ENCODE measurements around the gene LMX1B.
"Not testable (repeated sequence)": the region's sequence is repeated elsewhere in the genome, so short reads cannot be mapped to it uniquely, and the experiment has no call there.

Gene LMX1B

DNA sequence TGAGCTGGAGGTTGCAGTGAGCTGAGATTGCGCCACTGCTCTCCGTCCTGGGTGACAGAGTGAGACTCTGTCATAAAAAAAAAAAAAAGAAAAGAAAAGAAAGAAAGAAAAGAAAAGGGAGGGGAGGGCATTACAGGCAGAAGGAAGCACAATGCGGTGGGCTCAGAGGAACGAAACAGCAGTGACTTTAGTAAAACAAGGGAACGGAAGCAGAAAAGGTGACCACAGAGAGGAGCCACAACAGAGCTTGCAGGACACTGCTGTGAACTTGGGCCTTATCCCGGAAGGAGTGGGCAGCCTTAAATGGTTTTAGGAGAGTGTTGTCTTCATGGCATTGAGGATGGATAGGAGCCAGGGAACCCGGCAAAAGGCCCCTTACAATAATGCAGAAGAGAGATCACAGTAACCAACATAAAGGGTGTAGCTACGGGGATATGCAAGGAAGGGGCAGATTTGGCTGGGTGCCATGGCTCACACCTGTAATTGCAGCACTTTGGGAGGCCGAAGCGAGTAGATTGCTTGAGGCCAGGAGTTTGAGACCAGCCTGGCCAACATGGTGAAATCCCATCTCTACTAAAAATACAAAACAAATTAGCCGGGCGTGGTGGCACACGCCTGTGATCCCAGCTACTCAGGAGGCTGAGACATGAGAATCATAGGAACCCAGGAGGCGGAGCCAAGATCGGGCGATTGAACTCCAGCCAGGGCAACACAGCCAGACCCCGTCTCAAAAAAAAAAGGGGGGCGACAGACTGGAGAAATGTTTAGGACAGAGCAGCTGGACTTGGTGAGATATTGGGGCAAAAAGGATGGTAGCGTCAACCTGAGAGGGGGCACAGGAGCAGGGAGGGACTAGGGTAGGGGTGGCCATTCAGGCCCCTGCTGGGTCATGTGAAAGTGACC lies 107.2 kb downstream of the LMX1B start:
- Histone ChIP-seq H3K27me3 (ENCODE audit: insufficient read depth, low read length) (peaks cover 44% of the 10 kb centered on the region), H2AFZ (ENCODE audit: low read length, unreplicated experiment) (no peak overlapping the region), H3K36me3 (ENCODE audit: insufficient read depth, low read length) (no peaks in the 10 kb centered on the region), H3K4me1 (ENCODE audit: control insufficient read depth, insufficient read depth, low read length, unreplicated experiment) (peaks cover 5% of the 10 kb centered on the region), H3K79me2 (ENCODE audit: control insufficient read depth, insufficient read depth, low read length, unreplicated experiment) (no peaks in the 10 kb centered on the region), H3K27ac (ENCODE audit: low read depth, low read length) (no peak overlapping the region), H3K4me3 (ENCODE audit: low read depth, low read length) (no peak overlapping the region)

DNA sequence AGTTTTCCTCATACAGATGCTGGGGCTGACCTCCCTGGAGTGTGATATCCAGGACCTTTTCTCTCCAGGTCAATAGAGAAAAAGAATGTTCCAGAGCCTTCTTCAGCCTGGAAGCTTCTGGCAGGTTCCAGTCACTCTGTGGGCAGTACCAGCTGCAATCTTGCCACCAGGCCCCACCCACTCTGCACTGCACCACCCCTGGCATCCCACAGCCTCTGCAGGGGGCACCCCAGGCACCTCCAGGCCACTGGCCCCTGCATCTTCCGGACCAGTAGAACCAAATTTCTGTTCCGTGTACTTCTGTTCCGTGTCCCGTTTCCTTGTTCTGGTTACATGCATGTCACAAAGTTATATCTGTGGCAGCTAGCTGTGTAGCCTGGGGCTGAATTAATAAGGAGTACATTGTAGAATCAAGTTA lies 107.8 kb downstream of the LMX1B start:
- no peaks in the 10 kb centered on the region for H3K36me3 ChIP-seq (ENCODE audit: insufficient read depth, low read length)
- no peaks in the 10 kb centered on the region for H3K79me2 ChIP-seq (ENCODE audit: control insufficient read depth, insufficient read depth, low read length, unreplicated experiment)
- no peak overlapping the region for H3K4me3 ChIP-seq (ENCODE audit: low read depth, low read length)
- H3K27me3 ChIP-seq (ENCODE audit: insufficient read depth, low read length), result peaks cover 41% of the 10 kb centered on the region
- H3K27ac ChIP-seq (ENCODE audit: low read depth, low read length), result no peak overlapping the region
- H3K4me1 ChIP-seq (ENCODE audit: control insufficient read depth, insufficient read depth, low read length, unreplicated experiment), result peaks cover 5% of the 10 kb centered on the region
- H2AFZ ChIP-seq (ENCODE audit: low read length, unreplicated experiment), result no peak overlapping the region

DNA sequence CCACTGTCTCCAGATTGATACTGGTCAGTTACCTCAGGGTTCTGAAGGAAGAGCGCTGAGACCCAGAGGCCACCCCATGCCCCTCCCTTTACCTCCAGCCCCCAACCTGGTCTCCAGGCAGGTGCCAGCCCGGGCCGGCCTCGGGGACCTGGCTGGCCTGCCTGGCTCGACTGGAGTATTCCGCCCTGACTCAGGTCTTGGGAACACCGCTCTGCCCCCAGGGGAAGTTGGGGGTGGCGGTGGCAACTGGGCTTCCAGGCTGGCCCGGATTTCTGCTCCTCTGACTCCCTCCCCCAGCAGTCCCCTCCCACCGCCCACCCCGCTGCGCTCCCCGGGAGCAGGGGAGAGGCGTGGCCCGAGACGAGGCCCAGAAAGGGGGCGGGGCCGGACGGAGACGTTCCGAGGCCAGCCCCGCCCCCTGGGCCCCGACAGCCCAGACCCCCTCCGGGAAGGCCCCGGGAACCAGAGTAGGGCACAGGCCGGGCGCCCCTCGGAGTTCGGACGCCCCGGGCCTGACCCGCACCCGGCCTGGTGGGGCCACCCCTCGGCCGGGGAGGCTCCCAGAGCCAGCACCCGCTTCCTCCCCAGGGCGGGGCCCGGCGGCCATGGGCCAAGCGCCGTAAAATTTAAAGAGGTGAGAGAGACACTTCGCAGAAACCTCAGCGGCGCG lies 108.7 kb downstream of the LMX1B start:
- no peaks in the 10 kb centered on the region for H3K79me2 ChIP-seq (ENCODE audit: control insufficient read depth, insufficient read depth, low read length, unreplicated experiment)
- peaks cover 41% of the 10 kb centered on the region for H3K27me3 ChIP-seq (ENCODE audit: insufficient read depth, low read length)
- H3K27ac ChIP-seq (ENCODE audit: low read depth, low read length), result no peak overlapping the region
- H3K36me3 ChIP-seq (ENCODE audit: insufficient read depth, low read length), result no peaks in the 10 kb centered on the region
- H2AFZ ChIP-seq (ENCODE audit: low read length, unreplicated experiment), result peak overlapping the region; percentile 92
- peaks cover 5% of the 10 kb centered on the region for H3K4me1 ChIP-seq (ENCODE audit: control insufficient read depth, insufficient read depth, low read length, unreplicated experiment)
- H3K4me3 ChIP-seq (ENCODE audit: low read depth, low read length), result peak overlapping the region; percentile 74

DNA sequence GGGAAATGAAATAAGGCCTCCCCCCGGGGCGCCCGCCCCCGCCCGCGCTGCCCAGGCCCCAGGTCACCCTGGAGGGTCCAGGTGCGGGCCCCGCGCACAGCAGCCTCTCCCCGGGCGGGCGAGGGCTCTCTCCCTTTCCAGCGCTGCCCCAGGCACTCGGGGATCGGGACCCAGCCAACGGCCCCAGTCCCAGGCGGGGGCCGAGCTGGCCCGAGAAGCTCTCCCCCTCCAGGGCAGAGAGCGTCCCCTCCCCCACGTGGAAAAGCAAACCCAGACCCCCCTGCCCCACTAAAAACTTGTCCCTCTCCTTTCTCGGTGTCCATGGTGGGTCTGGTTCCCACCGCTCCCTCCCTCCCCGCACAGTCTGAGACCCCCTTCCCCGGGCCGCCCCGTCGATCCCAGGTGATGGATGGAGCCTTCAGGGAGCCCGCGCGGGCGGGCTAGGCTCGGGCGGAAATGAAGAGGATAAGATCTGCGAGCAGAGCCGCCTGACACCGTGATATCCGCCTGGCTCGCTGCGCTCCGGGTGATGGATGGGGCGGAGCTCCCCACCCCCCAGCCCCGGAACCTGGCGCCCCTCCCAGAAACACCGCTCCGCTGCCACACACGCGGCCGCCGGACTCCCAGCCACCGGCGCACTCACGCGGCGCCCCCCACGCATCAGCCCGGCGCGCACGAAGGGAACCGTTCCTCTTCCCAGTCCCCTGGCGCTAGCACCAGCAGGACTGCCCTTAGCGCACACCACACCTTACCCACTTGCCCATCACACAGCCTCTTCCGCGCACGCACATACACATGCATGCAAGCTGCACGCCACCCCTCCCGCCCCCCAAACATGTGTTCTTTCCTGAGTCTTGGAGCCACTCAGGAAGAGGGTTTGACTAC lies 109.4 kb downstream of the LMX1B start:
- Histone ChIP-seq H3K27ac (ENCODE audit: low read depth, low read length) (no peak overlapping the region), H3K27me3 (ENCODE audit: insufficient read depth, low read length) (peaks cover 35% of the 10 kb centered on the region), H2AFZ (ENCODE audit: low read length, unreplicated experiment) (peak overlapping the region; percentile 92)

DNA sequence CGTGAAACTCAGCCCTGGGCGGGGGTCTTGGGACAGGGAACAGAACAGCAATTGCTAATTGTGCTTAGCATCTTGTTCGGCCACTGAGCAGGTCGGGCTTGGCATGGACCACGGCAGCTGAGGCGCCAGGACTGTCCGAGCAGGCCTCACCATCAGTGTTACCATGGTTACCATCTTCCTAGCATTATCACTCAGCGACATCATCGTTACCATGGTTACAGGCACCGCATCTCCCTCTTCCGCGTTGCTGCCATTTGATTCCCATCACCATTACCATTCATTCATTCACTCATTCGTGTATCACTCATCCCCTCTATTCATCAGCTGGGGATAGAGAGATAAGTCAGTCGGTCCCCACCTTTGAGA lies 110.1 kb downstream of the LMX1B start:
- no peaks in the 10 kb centered on the region for H3K36me3 ChIP-seq (ENCODE audit: insufficient read depth, low read length)
- H2AFZ ChIP-seq (ENCODE audit: low read length, unreplicated experiment), result no peak overlapping the region
- H3K4me3 ChIP-seq (ENCODE audit: low read depth, low read length), result peak overlapping the region; percentile 74; the same call in 1 of the 2 replicates
- H3K79me2 ChIP-seq (ENCODE audit: control insufficient read depth, insufficient read depth, low read length, unreplicated experiment), result no peaks in the 10 kb centered on the region
- no peak overlapping the region for H3K27ac ChIP-seq (ENCODE audit: low read depth, low read length)
- H3K4me1 ChIP-seq (ENCODE audit: control insufficient read depth, insufficient read depth, low read length, unreplicated experiment), result peaks cover 5% of the 10 kb centered on the region
- H3K27me3 ChIP-seq (ENCODE audit: insufficient read depth, low read length), result peaks cover 31% of the 10 kb centered on the region

More for the DNA sequence above, 109.4 kb downstream of the LMX1B start:
- no peaks in the 10 kb centered on the region for H3K79me2 ChIP-seq (ENCODE audit: control insufficient read depth, insufficient read depth, low read length, unreplicated experiment)
- no peaks in the 10 kb centered on the region for H3K36me3 ChIP-seq (ENCODE audit: insufficient read depth, low read length)
- peak overlapping the region; percentile 74 for H3K4me3 ChIP-seq (ENCODE audit: low read depth, low read length)
- H3K4me1 ChIP-seq (ENCODE audit: control insufficient read depth, insufficient read depth, low read length, unreplicated experiment), result peaks cover 5% of the 10 kb centered on the region

DNA sequence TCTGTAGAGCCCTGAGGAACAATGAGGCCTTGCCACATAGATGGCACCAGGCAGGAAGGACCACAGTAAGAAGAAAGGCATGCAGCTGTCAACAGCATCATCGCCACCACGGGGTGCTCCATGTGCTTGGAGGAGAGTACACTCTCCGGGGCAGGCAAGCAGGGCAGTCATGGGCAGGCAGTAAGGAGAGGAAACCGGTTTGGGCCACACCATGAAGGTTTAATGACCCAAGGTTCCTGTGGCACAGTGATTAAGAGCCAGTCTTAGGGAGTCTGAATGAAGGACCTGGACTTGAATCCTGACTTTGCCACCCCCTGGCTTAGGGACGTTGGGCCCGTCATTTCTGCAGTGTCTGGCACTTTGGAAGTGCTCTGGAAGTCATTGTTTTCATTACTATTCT lies 110.5 kb downstream of the LMX1B start:
- Histone ChIP-seq H3K4me3 (ENCODE audit: low read depth, low read length) (no peak overlapping the region), H2AFZ (ENCODE audit: low read length, unreplicated experiment) (no peak overlapping the region), H3K4me1 (ENCODE audit: control insufficient read depth, insufficient read depth, low read length, unreplicated experiment) (peaks cover 5% of the 10 kb centered on the region), H3K27me3 (ENCODE audit: insufficient read depth, low read length) (peaks cover 35% of the 10 kb centered on the region), H3K27ac (ENCODE audit: low read depth, low read length) (no peak overlapping the region), H3K79me2 (ENCODE audit: control insufficient read depth, insufficient read depth, low read length, unreplicated experiment) (no peaks in the 10 kb centered on the region), H3K36me3 (ENCODE audit: insufficient read depth, low read length) (no peaks in the 10 kb centered on the region)

DNA sequence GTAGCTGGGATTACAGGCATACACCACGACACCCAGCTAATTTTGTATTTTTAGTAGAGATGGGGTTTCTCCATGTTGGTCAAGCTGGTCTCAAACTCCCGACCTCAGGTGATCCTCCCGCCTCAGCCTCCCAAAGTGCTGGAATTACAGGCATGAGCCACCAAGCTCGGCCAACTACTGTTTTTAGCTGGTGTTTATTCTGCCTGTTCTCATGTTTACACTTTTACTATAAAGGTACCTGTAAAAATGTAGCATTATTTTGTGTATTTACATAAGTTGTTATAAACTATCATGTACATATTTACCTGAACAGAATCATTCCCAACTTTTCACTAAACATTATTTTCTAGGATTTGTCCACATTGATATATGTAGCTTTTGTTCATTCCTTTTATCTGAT lies 111.8 kb downstream of the LMX1B start:
- H3K27me3 ChIP-seq (ENCODE audit: insufficient read depth, low read length), result peaks cover 36% of the 10 kb centered on the region
- H2AFZ ChIP-seq (ENCODE audit: low read length, unreplicated experiment); H3K36me3 ChIP-seq (ENCODE audit: insufficient read depth, low read length); H3K4me3 ChIP-seq (ENCODE audit: low read depth, low read length); H3K79me2 ChIP-seq (ENCODE audit: control insufficient read depth, insufficient read depth, low read length, unreplicated experiment); H3K27ac ChIP-seq (ENCODE audit: low read depth, low read length); H3K4me1 ChIP-seq (ENCODE audit: control insufficient read depth, insufficient read depth, low read length, unreplicated experiment): not testable (repeated sequence)

DNA sequence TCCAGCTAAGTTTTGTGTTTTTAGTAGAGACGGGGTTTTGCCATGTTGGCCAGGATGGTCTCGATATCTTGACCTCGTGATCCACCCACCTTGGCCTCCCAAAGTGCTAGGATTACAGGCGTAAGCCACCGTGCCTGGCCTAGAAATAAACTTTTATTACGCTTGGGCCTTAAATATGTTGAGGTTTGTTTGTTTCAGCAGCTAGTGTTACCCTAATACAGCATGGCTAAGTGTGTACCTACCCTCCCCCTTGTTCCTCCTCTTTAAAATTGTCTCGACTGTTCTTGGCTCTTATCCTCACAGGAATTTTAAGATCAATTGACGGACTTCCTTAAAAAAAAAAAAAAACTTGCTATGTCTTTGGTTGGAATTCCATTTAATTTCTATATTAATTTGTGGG lies 114.5 kb downstream of the LMX1B start:
- H3K36me3 ChIP-seq (ENCODE audit: insufficient read depth, low read length), result not testable (repeated sequence)

DNA sequence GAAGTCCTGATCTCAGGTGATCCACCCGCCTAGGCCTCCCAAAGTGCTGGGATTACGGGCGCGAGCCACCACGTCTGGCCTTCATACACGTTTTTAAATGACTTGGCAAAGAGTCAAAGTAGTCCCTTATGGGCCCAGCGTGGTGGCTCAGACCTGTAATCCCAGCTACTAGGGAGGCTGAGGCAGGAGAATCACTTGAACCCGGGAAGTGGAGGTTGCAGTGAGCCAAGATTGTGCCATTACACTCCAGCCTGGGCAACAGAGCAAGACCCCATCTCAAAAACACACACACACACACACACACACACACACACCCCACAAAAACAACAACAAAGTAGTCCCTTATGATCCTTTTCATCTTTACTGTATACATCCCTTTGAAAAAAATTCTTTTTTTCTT lies 116.9 kb downstream of the LMX1B start:
- H3K27me3 ChIP-seq (ENCODE audit: insufficient read depth, low read length), result peaks cover 39% of the 10 kb centered on the region
- H3K4me1 ChIP-seq (ENCODE audit: control insufficient read depth, insufficient read depth, low read length, unreplicated experiment); H3K79me2 ChIP-seq (ENCODE audit: control insufficient read depth, insufficient read depth, low read length, unreplicated experiment); H3K4me3 ChIP-seq (ENCODE audit: low read depth, low read length); H2AFZ ChIP-seq (ENCODE audit: low read length, unreplicated experiment); H3K36me3 ChIP-seq (ENCODE audit: insufficient read depth, low read length); H3K27ac ChIP-seq (ENCODE audit: low read depth, low read length): not testable (repeated sequence)

More for the DNA sequence above, 114.5 kb downstream of the LMX1B start:
- not testable (repeated sequence) for H3K4me1 ChIP-seq (ENCODE audit: control insufficient read depth, insufficient read depth, low read length, unreplicated experiment); H3K4me3 ChIP-seq (ENCODE audit: low read depth, low read length); H2AFZ ChIP-seq (ENCODE audit: low read length, unreplicated experiment); H3K27ac ChIP-seq (ENCODE audit: low read depth, low read length); H3K79me2 ChIP-seq (ENCODE audit: control insufficient read depth, insufficient read depth, low read length, unreplicated experiment)
- peaks cover 53% of the 10 kb centered on the region for H3K27me3 ChIP-seq (ENCODE audit: insufficient read depth, low read length)

DNA sequence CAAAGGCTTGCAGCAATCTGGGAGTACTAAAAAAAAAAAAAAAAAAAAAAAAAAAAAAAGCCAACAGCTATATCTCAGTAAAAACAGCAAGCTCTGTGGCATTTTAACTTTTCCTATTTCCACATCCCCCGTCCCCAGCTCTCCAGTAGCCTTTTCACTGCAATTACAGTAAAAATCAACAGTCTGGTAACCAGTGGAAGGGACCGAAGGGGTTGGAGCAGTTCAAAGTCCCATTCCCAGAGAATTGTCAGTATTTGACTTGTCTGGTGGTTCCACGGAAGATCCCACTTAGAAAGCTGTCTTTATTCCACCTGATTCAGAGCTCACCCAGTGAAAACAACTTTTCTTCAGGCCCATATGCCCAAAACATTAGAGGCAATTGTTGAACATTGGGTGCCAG lies 119.3 kb downstream of the LMX1B start:
- Histone ChIP-seq H3K27me3 (ENCODE audit: insufficient read depth, low read length) (peaks cover 41% of the 10 kb centered on the region), H3K4me3 (ENCODE audit: low read depth, low read length) (no peak overlapping the region), H3K79me2 (ENCODE audit: control insufficient read depth, insufficient read depth, low read length, unreplicated experiment) (no peaks in the 10 kb centered on the region), H2AFZ (ENCODE audit: low read length, unreplicated experiment) (no peak overlapping the region), H3K27ac (ENCODE audit: low read depth, low read length) (no peak overlapping the region), H3K36me3 (ENCODE audit: insufficient read depth, low read length) (no peaks in the 10 kb centered on the region), H3K4me1 (ENCODE audit: control insufficient read depth, insufficient read depth, low read length, unreplicated experiment) (no peaks in the 10 kb centered on the region)
